GM19328 (cell line): Measurements from ENCODE around the gene MIER2.
"Not testable (repeated sequence)": the region's sequence is repeated elsewhere in the genome, so short reads cannot be mapped to it uniquely, and the experiment has no call there.

Experiments used
- ATAC-seq: cut with Tn5 transposase; IDR thresholded peaks from one replicate; pipeline ENCODE4 v1.9.1; 2021; ENCODE audit warnings: mild to moderate bottlenecking, moderate library complexity; ENCODE audit not compliant: unreplicated experiment

The MIER2 gene

DNA sequence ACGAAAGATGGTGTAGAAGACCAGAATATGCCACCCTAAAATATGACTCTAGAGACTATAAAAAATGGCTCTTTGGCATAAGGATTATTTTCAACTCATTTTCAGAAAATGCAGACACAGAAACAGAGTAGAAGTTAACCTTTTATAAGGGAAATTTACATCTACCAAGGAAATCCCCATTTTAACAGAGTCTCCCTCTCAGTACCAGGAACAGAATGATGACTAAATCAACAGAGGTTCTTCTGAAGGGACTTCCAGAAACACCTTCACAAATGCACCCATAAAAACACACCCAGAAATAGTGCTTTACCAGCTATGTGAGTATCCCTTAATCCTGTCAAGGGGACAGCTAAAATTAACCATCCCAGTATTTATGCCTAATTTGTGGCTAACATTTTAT is 82.5 kb downstream of the MIER2 start:
- no peak for ATAC-seq

DNA sequence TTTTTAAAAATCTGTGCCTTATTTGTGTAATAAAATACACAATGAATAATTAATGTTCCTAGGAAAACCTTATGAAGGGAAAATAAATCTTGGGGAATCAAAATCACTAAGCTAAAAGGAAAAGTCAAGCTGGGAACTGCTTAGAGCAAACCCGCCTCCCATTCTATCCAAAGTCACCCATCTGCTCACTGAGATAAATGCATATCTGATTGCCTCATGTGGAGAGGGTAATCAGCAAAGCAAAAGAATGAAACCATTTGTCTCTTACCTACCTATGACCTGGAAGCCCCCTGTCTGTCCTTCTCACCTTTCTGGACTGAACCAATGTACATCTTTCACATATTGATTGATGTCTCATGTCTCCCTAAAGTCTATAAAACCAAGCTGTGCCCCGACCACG is 87.8 kb downstream of the MIER2 start:
- not testable (repeated sequence) for ATAC-seq
